GM19395 (cell line): ENCODE measurements around the gene PVALEF.

Experiments used
- ATAC-seq: cut with Tn5 transposase; IDR thresholded peaks from one replicate; pipeline ENCODE4 v1.9.1; 2021; ENCODE audit warnings: mild to moderate bottlenecking, moderate library complexity; ENCODE audit not compliant: unreplicated experiment

PVALEF gene

GRCh38 chr17:81161536-81161935 lies 3.8 kb upstream of the PVALEF start:
- ATAC-seq: no peak

DNA sequence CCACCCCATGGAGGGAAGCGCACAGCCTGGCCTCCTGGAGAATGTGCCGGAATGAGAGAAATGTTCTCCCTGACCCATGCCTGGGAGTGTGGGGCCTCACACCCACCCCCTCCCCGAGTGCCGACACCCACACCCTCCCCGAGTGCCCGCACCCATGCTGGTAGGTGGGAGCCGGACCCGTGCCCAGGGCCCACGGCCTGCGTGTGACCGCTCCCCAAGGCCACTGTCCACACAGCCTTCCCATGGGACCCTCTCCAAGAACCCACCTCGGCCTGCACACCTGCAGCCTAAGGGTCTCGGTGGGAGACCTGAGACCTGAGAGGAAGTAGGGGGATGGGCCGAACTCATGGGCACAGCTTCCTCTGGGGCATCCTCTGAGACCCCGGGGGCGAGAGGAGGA lies 3.3 kb upstream of the PVALEF start:
- ATAC-seq: no peak

DNA sequence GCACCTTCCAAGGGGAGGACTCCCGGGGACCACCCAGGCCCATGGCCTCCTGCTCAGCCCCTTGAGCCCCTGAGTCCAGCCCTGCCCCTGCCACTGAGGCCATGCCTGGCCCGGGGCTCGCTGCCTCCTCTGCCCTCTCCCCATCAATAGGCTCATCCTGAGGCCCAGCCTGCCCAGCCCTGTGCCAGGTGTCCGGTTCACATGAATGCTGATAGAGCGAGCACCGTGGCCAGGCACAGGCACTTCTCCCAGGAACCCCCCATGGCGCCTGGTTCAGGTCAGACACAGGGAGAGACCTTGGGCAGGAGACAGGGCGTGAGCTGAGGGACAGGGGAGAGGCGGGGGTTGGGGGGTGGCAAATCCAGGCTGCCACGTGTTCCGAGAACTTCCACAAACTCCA lies 2.8 kb upstream of the PVALEF start:
- no peak for ATAC-seq

- no peak for ATAC-seq
Measured at GRCh38 chr17:81163051-81163695, 2.1 kb upstream of the PVALEF start.

DNA sequence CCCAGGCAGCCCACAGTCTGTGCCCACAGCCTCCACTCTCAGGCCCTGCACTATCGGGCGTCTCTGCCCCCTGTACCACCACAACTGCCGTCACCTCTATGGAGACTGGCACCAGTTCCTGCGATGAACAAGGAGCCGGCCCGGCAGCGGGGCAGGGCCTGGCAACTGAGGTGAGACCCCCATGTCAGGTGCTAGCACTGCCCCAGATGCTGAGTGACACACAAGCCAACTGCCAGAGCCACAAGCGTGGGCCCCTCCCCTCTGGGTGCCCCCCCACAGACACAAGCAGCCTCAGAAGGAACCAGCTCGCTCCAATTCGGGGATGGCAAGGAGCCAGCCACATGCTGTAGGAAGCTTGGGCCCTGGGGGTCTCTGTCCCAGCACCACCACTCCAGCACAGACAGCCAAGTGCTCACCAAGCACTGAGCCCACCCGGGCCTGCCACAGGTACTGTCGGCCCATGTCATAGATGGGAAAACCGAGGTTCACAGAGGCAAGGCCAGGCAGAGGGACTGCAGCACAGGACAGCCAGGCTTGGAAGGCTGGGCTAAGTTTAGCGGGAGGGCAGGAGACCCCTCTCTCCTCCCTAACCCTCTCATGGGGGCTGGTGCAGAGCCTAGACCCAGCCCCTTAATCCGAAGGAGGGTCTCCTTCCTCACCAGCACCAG lies 1.5 kb upstream of the PVALEF start:
- ATAC-seq: no peak

DNA sequence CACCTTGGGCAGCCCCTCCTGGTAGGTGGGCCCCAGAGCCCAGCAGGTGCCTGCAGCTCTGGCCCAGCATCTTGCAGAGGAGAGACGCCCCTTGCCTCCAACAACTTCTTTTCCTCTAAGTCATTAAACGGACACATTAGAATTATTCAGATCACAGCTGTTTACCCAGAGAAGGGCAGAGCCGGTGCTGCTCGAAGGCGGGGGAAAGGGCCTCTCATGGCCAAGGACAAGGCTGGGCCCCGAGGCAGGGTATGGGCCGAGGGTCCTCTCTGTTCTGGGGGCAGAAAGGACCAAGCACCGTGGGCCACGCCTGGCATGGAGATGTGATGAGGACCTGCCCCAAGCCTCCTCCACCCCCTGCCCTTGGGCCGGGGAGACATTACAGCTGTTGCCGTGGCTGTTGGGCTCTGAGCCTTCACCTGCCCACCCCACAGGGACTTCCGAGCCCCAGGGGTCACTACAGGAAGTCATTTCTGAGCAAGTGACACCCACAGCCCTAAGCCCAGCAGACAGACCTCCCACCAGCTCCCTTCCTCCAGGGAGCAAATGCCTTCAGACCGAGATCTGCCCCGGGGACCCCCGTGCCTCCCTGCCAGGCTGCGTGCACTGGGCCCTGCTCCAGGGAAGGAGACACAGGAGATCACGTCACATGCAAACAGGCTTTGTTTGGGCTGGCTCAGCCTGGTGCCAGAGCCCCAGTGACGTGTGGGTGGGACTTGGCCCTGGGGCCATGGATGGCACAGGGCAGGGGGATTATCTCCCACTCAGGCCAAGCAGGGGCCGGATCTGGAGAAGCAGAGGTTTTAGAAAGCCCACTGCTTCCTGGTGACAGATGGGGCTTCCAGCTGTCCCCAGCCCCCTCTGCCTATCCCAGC lies 699 bp upstream of the PVALEF start:
- no peak for ATAC-seq

DNA sequence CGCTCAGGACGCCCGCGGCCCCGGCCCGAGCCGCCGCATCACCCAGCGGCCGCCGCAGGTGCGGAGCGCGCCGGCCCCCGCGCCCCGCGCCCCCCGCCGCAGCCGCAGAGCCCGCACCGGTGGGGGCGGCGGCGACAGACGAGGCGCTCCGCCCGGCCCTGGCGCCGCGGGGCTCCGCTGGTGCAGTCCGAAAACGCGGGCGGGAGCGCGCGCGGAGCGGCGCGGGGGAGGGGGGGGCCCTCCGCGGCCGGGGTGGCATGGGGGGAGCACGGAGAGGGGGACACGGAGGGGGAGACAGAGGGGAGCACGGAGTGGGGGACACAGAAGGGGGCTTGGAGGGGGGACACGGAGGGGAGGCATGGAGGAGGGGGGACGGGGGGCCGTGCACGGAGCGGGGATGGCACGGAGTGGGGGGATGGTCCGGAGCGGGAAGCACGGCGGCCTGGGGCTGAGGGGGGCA lies 756 bp downstream of the PVALEF start, which contains the start of gene AATK:
AATK (minus strand) TSS at position 189 of the 460 bp plus-strand sequence. CDS start 229 bp downstream, outside the sequence.
- ATAC-seq: no peak

- no peak for ATAC-seq
Measured at GRCh38 chr17:81167194-81167524, 1.9 kb downstream of the PVALEF start.

DNA sequence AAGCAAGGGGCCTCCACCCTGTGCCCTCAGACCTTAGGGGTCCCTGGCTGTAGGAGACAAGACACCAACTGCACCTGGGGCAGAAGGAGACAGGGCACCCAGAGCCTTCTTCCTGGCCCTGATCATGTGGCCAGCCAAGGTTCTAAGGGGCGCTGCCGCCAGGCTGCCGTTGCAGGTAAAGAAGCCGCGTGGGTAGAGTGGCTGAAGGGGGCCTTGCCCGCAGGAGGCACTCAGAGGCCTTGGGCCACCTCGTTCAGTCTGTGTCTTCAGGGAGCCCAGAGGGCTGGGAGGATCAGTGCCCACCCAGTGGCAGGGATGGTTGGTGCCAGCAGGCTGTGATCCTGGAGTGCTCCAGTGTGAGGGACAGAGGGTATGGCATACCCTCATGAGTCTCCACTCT lies 2.3 kb downstream of the PVALEF start:
- ATAC-seq: no peak

GRCh38 chr17:81169870-81170309 lies 4.6 kb downstream of the PVALEF start:
- ATAC-seq: no peak

DNA sequence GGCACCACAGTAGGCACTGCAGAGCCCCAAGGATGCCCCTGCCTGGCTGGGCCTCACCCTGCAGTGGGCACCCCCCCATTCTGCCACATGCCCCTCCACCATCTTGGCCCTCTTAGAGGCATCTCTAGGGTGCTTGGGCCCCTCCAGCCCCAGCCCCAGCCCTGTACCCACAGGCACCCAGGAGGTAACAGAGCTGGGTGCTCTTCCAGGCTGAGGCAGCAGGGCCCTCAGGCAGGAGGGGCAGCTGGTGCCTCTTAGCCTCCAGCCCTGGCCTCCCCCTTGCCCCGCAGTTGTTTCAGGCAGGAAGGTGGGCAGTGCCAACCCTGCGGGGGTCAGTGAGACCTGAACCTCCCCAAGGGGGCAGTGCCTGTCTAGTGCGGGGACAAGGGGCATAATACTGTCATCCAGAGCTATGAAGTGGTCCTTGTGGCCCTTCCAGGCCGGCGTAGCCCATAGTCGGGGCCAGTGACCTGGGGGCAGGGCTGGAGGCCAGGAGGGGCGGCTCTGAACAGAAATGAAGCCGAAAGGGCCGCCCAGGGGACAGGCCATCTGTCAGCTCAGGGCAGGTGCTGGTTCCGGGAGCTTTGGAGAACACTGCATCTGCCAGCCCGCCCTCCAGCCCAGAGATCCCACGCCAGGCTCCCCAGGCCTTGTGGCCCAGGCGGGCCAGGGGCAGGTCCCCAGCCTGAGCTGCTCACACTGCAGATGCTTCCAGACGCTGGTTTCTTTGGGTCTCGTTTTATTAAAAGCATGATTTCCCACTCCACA lies 5.6 kb downstream of the PVALEF start:
- ATAC-seq: no peak

GRCh38 chr17:81171941-81172340 lies 6.6 kb downstream of the PVALEF start:
- no peak for ATAC-seq

- ATAC-seq: no peak
Measured at GRCh38 chr17:81173052-81173761, 7.9 kb downstream of the PVALEF start.

- no peak for ATAC-seq
Measured at GRCh38 chr17:81173762-81174155, 8.5 kb downstream of the PVALEF start.

- no peak for ATAC-seq
Measured at GRCh38 chr17:81176666-81177065, 11.4 kb downstream of the PVALEF start.

DNA sequence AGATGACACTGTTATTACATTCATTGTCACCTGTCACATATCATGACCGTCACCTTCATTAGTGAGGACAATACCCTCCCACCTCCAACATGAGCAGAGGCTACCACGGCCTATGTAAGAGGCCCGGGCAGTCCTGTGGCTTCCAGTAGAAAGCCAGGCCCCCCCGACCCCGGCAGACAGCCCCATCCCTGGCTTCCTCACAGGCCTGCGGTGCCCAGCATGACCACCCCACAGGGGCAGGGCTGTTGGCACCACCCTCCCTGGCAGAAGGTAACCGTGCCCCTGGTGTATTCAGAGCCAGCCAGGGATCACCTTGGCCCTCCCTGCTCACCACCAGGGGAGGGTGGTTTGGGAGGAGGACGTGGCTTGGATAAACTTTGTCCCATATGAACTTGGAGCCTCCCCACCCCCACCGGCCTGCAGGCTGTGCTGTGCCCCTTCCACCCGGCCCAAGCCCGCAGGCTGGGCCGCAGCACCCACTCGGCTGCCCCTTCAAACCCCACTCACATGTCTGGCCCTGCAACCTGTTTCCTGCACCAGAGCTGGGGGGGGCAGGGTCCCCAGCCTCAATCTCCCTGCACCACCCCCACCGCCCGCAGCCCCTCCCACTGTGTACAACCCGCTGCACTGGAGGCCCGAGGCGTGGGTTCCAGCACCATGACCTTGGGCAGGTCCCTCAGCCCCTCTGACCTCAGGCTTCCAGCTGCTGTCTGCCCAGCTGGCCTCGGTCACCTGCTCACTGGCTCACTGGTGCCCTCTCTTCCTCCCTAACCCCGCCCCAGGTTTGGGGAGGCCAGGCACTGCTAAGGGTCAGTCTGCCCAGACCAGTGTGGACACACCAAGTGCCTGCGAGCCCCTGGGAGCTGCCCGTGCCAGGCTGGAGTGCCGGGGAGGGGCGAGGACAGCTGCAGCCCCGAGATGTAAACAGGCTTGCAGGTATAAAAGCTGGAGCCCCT lies 13.1 kb downstream of the PVALEF start:
- ATAC-seq: no peak

GRCh38 chr17:81179220-81179619 lies 13.9 kb downstream of the PVALEF start:
- ATAC-seq: no peak

DNA sequence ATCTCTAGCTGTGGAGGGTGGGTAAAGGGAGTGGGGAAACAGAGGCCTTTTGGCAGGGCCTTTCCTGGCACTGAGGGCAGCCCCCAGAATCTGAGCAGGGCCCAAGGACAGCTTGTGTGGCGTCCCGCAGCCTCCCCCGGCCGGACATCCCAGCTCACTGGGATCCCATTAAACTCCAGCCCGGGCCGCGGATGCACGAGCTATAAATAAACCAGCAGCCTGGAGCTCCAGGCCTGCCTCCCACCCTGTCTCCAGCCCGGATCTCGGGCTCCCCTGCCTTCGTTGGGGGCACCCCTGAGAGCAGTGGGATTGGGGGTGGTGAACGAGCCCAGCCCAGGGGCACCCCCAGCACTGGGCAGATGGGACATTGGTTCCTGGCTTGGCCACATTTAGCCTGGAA lies 14.6 kb downstream of the PVALEF start:
- ATAC-seq: no peak
